Liver (tissue), 9 donors: ENCODE data around the gene KIF26B. TPM values are rescaled to one million over a fixed set of nuclear protein-coding genes. Genes with fewer than 3 reads are reported as not detected.

Experiments
- DNase-seq: peaks from one replicate; pipeline ENCODE4 v3.0.0-alpha.2; 2017; ENCODE audit warnings: low spot score
- H3K27ac ChIP-seq, 2 donors: one replicate each; pipeline ENCODE4 v1.7.0; 2013; ENCODE audit warnings: inconsistent platforms in 2 of 2, low read length in 2 of 2, control low read depth in 1 of 2, low read depth in 1 of 2, mild to moderate bottlenecking in 1 of 2
- H3K27me3 ChIP-seq, 4 donors: one replicate each; pipeline versions ENCODE4 v1.6.1 to v1.7.0; 2013; ENCODE audit warnings: low read length in 3 of 4, inconsistent platforms in 1 of 4, mild to moderate bottlenecking in 1 of 4, moderate library complexity in 1 of 4; ENCODE audit not compliant: control insufficient read depth in 4 of 4, insufficient read depth in 4 of 4
- H3K36me3 ChIP-seq, 4 donors: one replicate each; pipeline versions ENCODE4 v1.6.1 to v1.7.0; 2013; ENCODE audit warnings: low read length in 3 of 4, mild to moderate bottlenecking in 3 of 4, low read depth in 1 of 4, moderate library complexity in 1 of 4; ENCODE audit not compliant: control insufficient read depth in 4 of 4, insufficient read depth in 3 of 4
- H3K4me1 ChIP-seq, 4 donors: one replicate each; pipeline versions ENCODE4 v1.6.1 to v1.7.0; 2013; ENCODE audit warnings: low read length in 3 of 4, mild to moderate bottlenecking in 3 of 4, moderate library complexity in 1 of 4; ENCODE audit not compliant: control insufficient read depth in 4 of 4, insufficient read depth in 4 of 4
- H3K4me3 ChIP-seq, 3 donors: one replicate each; pipeline versions ENCODE4 v1.6.1 to v1.7.0; 2013; ENCODE audit warnings: low read length in 3 of 3, control low read depth in 1 of 3, low read depth in 1 of 3, mild to moderate bottlenecking in 1 of 3
- H3K9ac ChIP-seq, 2 donors: one replicate each; pipeline ENCODE4 v1.7.0; 2013; ENCODE audit warnings: low read length in 2 of 2, mild to moderate bottlenecking in 2 of 2, moderate library complexity in 2 of 2, control low read depth in 1 of 2, low read depth in 1 of 2
- H3K9me3 ChIP-seq, 4 donors: one replicate each; pipeline versions ENCODE4 v1.6.1 to v1.7.0; 2013; ENCODE audit warnings: low read length in 3 of 4; ENCODE audit not compliant: control insufficient read depth in 4 of 4
- EGR1 ChIP-seq, 2 donors: IDR thresholded peaks; 2 replicates each; pipeline ENCODE4 v1.6.1; 2016 to 2018; ENCODE audit warnings: antibody characterized with exemption in 2 of 2, low read depth in 2 of 2
- FOXA1 ChIP-seq: IDR thresholded peaks from 2 replicates; pipeline ENCODE4 v1.6.1; 2016; ENCODE audit warnings: antibody characterized with exemption
- FOXA2 ChIP-seq: IDR thresholded peaks from 2 replicates; pipeline ENCODE4 v1.6.1; 2016; ENCODE audit warnings: antibody characterized with exemption
- GABPA ChIP-seq, 2 donors: IDR thresholded peaks in 1 of 2; conservative IDR thresholded peaks in 1 of 2; 2 replicates each; pipeline ENCODE4 v1.6.1; 2016; ENCODE audit warnings: antibody characterized with exemption in 2 of 2, mild to moderate bottlenecking in 1 of 2, moderate library complexity in 1 of 2
- HNF4A ChIP-seq, 2 donors: conservative IDR thresholded peaks; 2 replicates each; pipeline ENCODE4 v1.6.1; 2016; ENCODE audit warnings: antibody characterized with exemption in 2 of 2, mild to moderate bottlenecking in 2 of 2
- HNF4G ChIP-seq: IDR thresholded peaks from 2 replicates; pipeline ENCODE4 v1.6.1; 2016; ENCODE audit warnings: antibody characterized with exemption
- JUND ChIP-seq, 2 donors: IDR thresholded peaks; 2 replicates each; pipeline ENCODE4 v1.6.1; 2016; ENCODE audit warnings: antibody characterized with exemption in 2 of 2
- NR2F2 ChIP-seq: IDR thresholded peaks from 2 replicates; pipeline ENCODE4 v1.6.1; 2016; ENCODE audit warnings: antibody characterized with exemption
- RAD21 ChIP-seq, 2 donors: IDR thresholded peaks; 2 replicates each; pipeline ENCODE4 v1.6.1; 2016; ENCODE audit warnings: antibody characterized with exemption in 2 of 2, mild to moderate bottlenecking in 2 of 2
- RXRA ChIP-seq, 2 donors: IDR thresholded peaks; 2 replicates each; pipeline ENCODE4 v1.6.1; 2017 to 2018; ENCODE audit warnings: antibody characterized with exemption in 2 of 2, mild to moderate bottlenecking in 1 of 2
- SP1 ChIP-seq: IDR thresholded peaks from 2 replicates; pipeline ENCODE4 v1.6.1; 2018; ENCODE audit warnings: antibody characterized with exemption, mild to moderate bottlenecking
- YY1 ChIP-seq: IDR thresholded peaks from 2 replicates; pipeline ENCODE4 v1.6.1; 2016; ENCODE audit warnings: antibody characterized with exemption, mild to moderate bottlenecking
- WGBS: extraction: QIAGEN DNeasy Blood & Tissue Kit; methylation state at CpG from one replicate; pipeline ENCODE4 v1.1.7; 2013; 5-methylcytosine and 5-hydroxymethylcytosine counted together
- polyA plus RNA-seq, 2 donors: library from polyadenylated mRNA; stranded (reverse) in 1 of 2; unstranded in 1 of 2; fragments of 200-250 nt in 1 of 2; fragments of >200 nt in 1 of 2; fragmentation: Nextera tagmentation in 1 of 2; extraction: Ambion mirVana in 1 of 2; gene quantifications; one replicate each; pipeline versions ENCODE4 v1.2.1 to v1.2.3, GENCODE V29; 2013 to 2015
- total RNA-seq, 2 donors: library from RNA; depleted of rRNA; stranded (reverse); fragments of >200 nt; gene quantifications; one replicate each; pipeline ENCODE4 v1.2.3, GENCODE V29; 2014
- TF ChIP-seq, protein P1 (sequence below): IDR thresholded peaks from 2 replicates; pipeline ENCODE4 v1.6.1; 2016; ENCODE audit warnings: antibody characterized with exemption, mild to moderate bottlenecking
- TF ChIP-seq, protein P2 (sequence below): IDR thresholded peaks from 2 replicates; pipeline ENCODE4 v1.6.1; 2016; ENCODE audit warnings: antibody characterized with exemption
- TF ChIP-seq, protein P3 (sequence below): IDR thresholded peaks from 2 replicates; pipeline ENCODE4 v1.6.1; 2016; ENCODE audit warnings: antibody characterized with exemption
- TF ChIP-seq, protein P4 (sequence below): fragments of 150-350 bp; IDR thresholded peaks from 2 replicates; pipeline ENCODE4 v1.5.1; 2017; ENCODE audit warnings: improper control_type of control experiment, low read depth, low read length; ENCODE audit not compliant: missing input control
- donor health status: healthy.
- donor health status: healthy.
- donor health status: healthy.
- donor health status: healthy.
- donor health status: healthy.

Gene KIF26B
- total and polyA plus RNA-seq, 4 donors = 0.10 to 1.7 (median 0.34) TPM

DNA sequence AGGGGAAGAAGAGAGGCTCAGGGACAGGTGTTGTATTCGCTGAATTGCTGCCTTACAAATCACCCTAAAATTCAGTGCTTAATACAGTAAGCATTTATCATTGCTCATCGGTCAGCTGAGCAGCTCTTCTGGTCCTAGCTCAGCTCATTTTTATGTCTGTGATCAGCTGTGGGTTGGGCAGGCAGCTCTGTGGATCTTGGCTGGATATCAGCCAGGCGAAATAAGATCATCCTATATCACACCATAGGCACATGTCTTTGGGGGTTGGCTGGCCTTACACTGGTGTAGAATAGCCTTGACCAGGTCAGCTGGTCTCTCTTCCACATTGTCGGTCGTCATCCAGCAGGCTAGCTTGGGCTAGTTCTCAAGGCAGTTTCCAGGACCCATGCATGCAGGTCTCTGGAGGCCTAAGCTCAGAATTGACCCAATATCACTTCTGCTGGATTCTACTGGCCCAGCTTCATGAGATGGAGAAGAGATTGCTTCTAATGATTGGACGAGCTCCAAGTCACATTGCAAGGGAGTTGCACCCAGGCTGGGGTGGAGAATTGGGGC is 448.6 kb downstream of the KIF26B start:
- no peak overlapping the region for H3K9ac ChIP-seq
- H3K9me3 ChIP-seq = no peaks in the 10 kb centered on the region
- no peak for TF ChIP-seq JUND (IDR thresholded peaks at IDR 0.05)
- no peak for TF ChIP-seq NR2F2
- no peak for TF ChIP-seq GABPA (IDR thresholded peaks at IDR 0.05 in 1 of 2, conservative IDR thresholded peaks at IDR 0.05 in 1 of 2)
- TF ChIP-seq, protein P1, sequence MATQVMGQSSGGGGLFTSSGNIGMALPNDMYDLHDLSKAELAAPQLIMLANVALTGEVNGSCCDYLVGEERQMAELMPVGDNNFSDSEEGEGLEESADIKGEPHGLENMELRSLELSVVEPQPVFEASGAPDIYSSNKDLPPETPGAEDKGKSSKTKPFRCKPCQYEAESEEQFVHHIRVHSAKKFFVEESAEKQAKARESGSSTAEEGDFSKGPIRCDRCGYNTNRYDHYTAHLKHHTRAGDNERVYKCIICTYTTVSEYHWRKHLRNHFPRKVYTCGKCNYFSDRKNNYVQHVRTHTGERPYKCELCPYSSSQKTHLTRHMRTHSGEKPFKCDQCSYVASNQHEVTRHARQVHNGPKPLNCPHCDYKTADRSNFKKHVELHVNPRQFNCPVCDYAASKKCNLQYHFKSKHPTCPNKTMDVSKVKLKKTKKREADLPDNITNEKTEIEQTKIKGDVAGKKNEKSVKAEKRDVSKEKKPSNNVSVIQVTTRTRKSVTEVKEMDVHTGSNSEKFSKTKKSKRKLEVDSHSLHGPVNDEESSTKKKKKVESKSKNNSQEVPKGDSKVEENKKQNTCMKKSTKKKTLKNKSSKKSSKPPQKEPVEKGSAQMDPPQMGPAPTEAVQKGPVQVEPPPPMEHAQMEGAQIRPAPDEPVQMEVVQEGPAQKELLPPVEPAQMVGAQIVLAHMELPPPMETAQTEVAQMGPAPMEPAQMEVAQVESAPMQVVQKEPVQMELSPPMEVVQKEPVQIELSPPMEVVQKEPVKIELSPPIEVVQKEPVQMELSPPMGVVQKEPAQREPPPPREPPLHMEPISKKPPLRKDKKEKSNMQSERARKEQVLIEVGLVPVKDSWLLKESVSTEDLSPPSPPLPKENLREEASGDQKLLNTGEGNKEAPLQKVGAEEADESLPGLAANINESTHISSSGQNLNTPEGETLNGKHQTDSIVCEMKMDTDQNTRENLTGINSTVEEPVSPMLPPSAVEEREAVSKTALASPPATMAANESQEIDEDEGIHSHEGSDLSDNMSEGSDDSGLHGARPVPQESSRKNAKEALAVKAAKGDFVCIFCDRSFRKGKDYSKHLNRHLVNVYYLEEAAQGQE = no peak
- no peak for TF ChIP-seq FOXA2
- TF ChIP-seq FOXA1 = no peak
- no peak for TF ChIP-seq HNF4G
- DNase-seq = no peak
- no peaks in the 10 kb centered on the region for H3K27me3 ChIP-seq
- no peaks in the 10 kb centered on the region for H3K4me1 ChIP-seq
- no peak overlapping the region for H3K27ac ChIP-seq
- 80% methylated on average over 6 of the region's 6 CpGs for WGBS
- H3K4me3 ChIP-seq = no peak overlapping the region
- H3K36me3 ChIP-seq = no peaks in the 10 kb centered on the region

DNA sequence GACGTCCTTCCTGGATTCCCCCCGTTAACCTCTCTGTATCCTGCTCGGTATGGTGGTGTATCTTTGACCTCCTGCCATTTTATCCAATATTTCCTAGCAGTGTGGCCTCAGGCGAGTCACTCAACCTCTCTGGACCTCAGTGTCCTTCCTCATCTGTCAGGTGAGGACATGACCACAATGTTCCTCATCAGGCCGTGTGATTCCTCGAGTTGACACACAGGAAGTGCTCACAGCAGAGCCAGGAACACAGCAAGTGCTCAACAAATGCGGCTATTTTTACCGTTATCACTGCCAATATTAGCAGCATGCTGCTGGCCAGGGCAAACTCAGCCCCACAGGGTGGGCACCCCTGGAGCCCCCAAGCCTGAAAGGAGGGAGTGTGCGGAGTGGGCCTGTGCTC is 450.2 kb downstream of the KIF26B start:
- peak overlapping the region; percentile 16 to 27 for H3K27ac ChIP-seq
- DNase-seq = no peak
- H3K36me3 ChIP-seq = no peaks in the 10 kb centered on the region
- no peak overlapping the region for H3K4me3 ChIP-seq
- TF ChIP-seq NR2F2 (peak; percentile 64), SP1 (peak; percentile 11), EGR1 (IDR thresholded peaks at IDR 0.05; ENCODE audit: low read depth in 2 of 2) (no peak)
- no peaks in the 10 kb centered on the region for H3K9me3 ChIP-seq
- no peaks in the 10 kb centered on the region for H3K4me1 ChIP-seq
- H3K27me3 ChIP-seq = no peaks in the 10 kb centered on the region
- 68% methylated on average over 9 of the region's 9 CpGs for WGBS
- no peak overlapping the region for H3K9ac ChIP-seq

DNA sequence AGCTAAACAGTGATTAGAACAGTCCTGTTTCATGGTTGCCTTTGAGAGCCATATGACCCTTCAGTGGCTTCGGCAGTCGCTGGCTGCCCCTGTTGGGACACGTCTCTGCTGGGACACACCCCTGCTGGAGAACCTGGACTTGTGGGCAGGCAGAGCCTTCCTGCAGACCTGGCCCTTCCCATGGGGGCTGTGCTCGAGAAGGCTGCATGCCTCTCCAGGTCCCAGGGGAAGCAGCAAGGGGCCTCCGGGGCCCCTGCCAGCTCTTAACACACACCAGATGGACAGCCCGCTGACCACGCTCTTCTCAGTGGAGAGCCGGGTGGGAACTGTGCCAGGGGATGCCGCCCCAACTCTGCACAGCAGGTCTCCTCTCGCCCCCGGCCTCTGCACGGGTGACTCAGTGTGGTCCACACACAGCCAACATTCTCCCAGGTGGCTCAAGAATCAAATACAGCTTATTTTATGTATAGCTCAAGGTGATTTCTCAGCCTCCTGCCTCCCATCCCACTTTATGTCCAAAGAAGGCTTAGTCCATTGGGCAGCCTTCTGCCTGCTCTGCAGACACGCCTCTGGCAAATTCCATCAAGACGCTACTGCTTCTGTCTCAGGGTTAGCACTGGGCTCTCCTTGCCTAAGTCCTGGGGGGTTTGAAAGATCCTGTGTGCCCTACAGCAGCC is 450.8 kb downstream of the KIF26B start:
- H3K36me3 ChIP-seq = no peaks in the 10 kb centered on the region
- no peaks in the 10 kb centered on the region for H3K4me1 ChIP-seq
- H3K4me3 ChIP-seq = no peak overlapping the region
- H3K27me3 ChIP-seq = no peaks in the 10 kb centered on the region
- no peak for DNase-seq
- H3K9ac ChIP-seq = no peak overlapping the region
- WGBS = 72% methylated on average over 14 of the region's 14 CpGs
- peak overlapping the region in 1 of 2 donors; percentile 16 for H3K27ac ChIP-seq
- H3K9me3 ChIP-seq = no peaks in the 10 kb centered on the region
- no peak for TF ChIP-seq YY1
- TF ChIP-seq SP1 = no peak
- TF ChIP-seq, protein P2, sequence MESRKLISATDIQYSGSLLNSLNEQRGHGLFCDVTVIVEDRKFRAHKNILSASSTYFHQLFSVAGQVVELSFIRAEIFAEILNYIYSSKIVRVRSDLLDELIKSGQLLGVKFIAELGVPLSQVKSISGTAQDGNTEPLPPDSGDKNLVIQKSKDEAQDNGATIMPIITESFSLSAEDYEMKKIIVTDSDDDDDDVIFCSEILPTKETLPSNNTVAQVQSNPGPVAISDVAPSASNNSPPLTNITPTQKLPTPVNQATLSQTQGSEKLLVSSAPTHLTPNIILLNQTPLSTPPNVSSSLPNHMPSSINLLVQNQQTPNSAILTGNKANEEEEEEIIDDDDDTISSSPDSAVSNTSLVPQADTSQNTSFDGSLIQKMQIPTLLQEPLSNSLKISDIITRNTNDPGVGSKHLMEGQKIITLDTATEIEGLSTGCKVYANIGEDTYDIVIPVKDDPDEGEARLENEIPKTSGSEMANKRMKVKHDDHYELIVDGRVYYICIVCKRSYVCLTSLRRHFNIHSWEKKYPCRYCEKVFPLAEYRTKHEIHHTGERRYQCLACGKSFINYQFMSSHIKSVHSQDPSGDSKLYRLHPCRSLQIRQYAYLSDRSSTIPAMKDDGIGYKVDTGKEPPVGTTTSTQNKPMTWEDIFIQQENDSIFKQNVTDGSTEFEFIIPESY = no peak
- TF ChIP-seq HNF4G = no peak
- TF ChIP-seq RAD21 (IDR thresholded peaks at IDR 0.05) = no peak
- TF ChIP-seq, protein P3, sequence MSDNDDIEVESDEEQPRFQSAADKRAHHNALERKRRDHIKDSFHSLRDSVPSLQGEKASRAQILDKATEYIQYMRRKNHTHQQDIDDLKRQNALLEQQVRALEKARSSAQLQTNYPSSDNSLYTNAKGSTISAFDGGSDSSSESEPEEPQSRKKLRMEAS = no peak
- TF ChIP-seq, protein P4, sequence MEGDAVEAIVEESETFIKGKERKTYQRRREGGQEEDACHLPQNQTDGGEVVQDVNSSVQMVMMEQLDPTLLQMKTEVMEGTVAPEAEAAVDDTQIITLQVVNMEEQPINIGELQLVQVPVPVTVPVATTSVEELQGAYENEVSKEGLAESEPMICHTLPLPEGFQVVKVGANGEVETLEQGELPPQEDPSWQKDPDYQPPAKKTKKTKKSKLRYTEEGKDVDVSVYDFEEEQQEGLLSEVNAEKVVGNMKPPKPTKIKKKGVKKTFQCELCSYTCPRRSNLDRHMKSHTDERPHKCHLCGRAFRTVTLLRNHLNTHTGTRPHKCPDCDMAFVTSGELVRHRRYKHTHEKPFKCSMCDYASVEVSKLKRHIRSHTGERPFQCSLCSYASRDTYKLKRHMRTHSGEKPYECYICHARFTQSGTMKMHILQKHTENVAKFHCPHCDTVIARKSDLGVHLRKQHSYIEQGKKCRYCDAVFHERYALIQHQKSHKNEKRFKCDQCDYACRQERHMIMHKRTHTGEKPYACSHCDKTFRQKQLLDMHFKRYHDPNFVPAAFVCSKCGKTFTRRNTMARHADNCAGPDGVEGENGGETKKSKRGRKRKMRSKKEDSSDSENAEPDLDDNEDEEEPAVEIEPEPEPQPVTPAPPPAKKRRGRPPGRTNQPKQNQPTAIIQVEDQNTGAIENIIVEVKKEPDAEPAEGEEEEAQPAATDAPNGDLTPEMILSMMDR = no peak
- no peak for TF ChIP-seq HNF4A (conservative IDR thresholded peaks at IDR 0.05)
- TF ChIP-seq, protein P1 = no peak
- TF ChIP-seq GABPA (IDR thresholded peaks at IDR 0.05 in 1 of 2, conservative IDR thresholded peaks at IDR 0.05 in 1 of 2) = no peak
- no peak for TF ChIP-seq JUND (IDR thresholded peaks at IDR 0.05)
- no peak for TF ChIP-seq RXRA (IDR thresholded peaks at IDR 0.05)
